Measurements from ENCODE around the gene PCDH9.

Gene PCDH9

GRCh38 chr13:67155898-67156722 is 74.0 kb downstream of the PCDH9 start:
- no peak for DNase-seq

- DNase-seq = no peak
Observed at GRCh38 chr13:67152085-67152484, 78.1 kb downstream of the PCDH9 start.

- DNase-seq = no peak
Observed at GRCh38 chr13:67151652-67152051, 78.5 kb downstream of the PCDH9 start.

- peak in 1 of 2 experiments; percentile 18 for DNase-seq
Observed at GRCh38 chr13:67150608-67151007, 79.5 kb downstream of the PCDH9 start.

- DNase-seq = no peak
Observed at GRCh38 chr13:67148161-67148571, 82.0 kb downstream of the PCDH9 start.

- DNase-seq = no peak
Observed at GRCh38 chr13:67147342-67148133, 82.6 kb downstream of the PCDH9 start.

GRCh38 chr13:67146523-67147130 is 83.5 kb downstream of the PCDH9 start:
- no peak for DNase-seq

GRCh38 chr13:67145950-67146349 is 84.2 kb downstream of the PCDH9 start:
- DNase-seq = no peak

GRCh38 chr13:67143544-67144115 is 86.5 kb downstream of the PCDH9 start:
- no peak for DNase-seq

GRCh38 chr13:67140006-67140405 is 90.1 kb downstream of the PCDH9 start:
- no peak for DNase-seq

GRCh38 chr13:67139551-67139950 is 90.6 kb downstream of the PCDH9 start:
- DNase-seq = peak; percentile 68 to 91

- DNase-seq = peak; percentile 50 to 81
Observed at GRCh38 chr13:67138970-67139369, 91.2 kb downstream of the PCDH9 start.

- DNase-seq = no peak
Observed at GRCh38 chr13:67137044-67137735, 92.9 kb downstream of the PCDH9 start.

- DNase-seq = no peak
Observed at GRCh38 chr13:67136157-67136556, 94.0 kb downstream of the PCDH9 start.

- no peak for DNase-seq
Observed at GRCh38 chr13:67135356-67135755, 94.8 kb downstream of the PCDH9 start.

- no peak for DNase-seq
Observed at GRCh38 chr13:67134417-67135129, 95.6 kb downstream of the PCDH9 start.

GRCh38 chr13:67133476-67133875 is 96.7 kb downstream of the PCDH9 start:
- DNase-seq = no peak

GRCh38 chr13:67131393-67131792 is 98.7 kb downstream of the PCDH9 start:
- DNase-seq = no peak

GRCh38 chr13:67130444-67130843 is 99.7 kb downstream of the PCDH9 start:
- DNase-seq = no peak

GRCh38 chr13:67128136-67128535 is 102.0 kb downstream of the PCDH9 start:
- no peak for DNase-seq

GRCh38 chr13:67125681-67126080 is 104.5 kb downstream of the PCDH9 start:
- no peak for DNase-seq

- DNase-seq = no peak
Observed at GRCh38 chr13:67123165-67123564, 107.0 kb downstream of the PCDH9 start.
